HEK293 (cell line): ENCODE measurements around the gene KCTD11.

Experiments
- BCL11B ChIP-seq: fragments of 450-650 bp; formaldehyde crosslinking; IDR thresholded peaks from 2 replicates; pipeline ENCODE4 v1.5.1; 2016; ENCODE audit warnings: low read depth, missing biosample characterization, missing genetic modification characterization
- GFI1B ChIP-seq: fragments of 450-650 bp; formaldehyde crosslinking; IDR thresholded peaks from 2 replicates; pipeline ENCODE4 v1.5.1; 2016; ENCODE audit warnings: missing biosample characterization, missing genetic modification characterization
- ZNF138 ChIP-seq: fragments of 450-650 bp; formaldehyde crosslinking; IDR thresholded peaks from 2 replicates; pipeline ENCODE4 v1.5.1; 2016; ENCODE audit warnings: missing biosample characterization, missing genetic modification characterization, borderline replicate concordance
- ZNF2 ChIP-seq: fragments of 450-650 bp; formaldehyde crosslinking; IDR thresholded peaks from 2 replicates; pipeline ENCODE4 v1.5.1; 2016; ENCODE audit warnings: missing biosample characterization, missing genetic modification characterization
- ZNF211 ChIP-seq: fragments of 450-650 bp; formaldehyde crosslinking; IDR thresholded peaks from 2 replicates; pipeline ENCODE4 v1.5.1; 2016; ENCODE audit warnings: low read depth, missing biosample characterization, missing genetic modification characterization
- ZNF354C ChIP-seq: fragments of 450-650 bp; formaldehyde crosslinking; IDR thresholded peaks from 2 replicates; pipeline ENCODE4 v1.5.1; 2016; ENCODE audit warnings: missing biosample characterization, missing genetic modification characterization, low read depth, borderline replicate concordance
- ZNF416 ChIP-seq: fragments of 450-650 bp; formaldehyde crosslinking; IDR thresholded peaks from 2 replicates; pipeline ENCODE4 v1.5.1; 2016; ENCODE audit warnings: missing biosample characterization, missing genetic modification characterization
- ZNF473 ChIP-seq: fragments of 450-650 bp; formaldehyde crosslinking; IDR thresholded peaks from 2 replicates; pipeline ENCODE4 v1.5.1; 2017; ENCODE audit warnings: missing biosample characterization, missing genetic modification characterization
- ZNF621 ChIP-seq: fragments of 450-650 bp; formaldehyde crosslinking; IDR thresholded peaks from 2 replicates; pipeline ENCODE4 v1.5.1; 2017; ENCODE audit warnings: missing biosample characterization, missing genetic modification characterization
- ZNF626 ChIP-seq: fragments of 450-650 bp; sonication (Bioruptor Pico); formaldehyde crosslinking; IDR thresholded peaks from 2 replicates; pipeline ENCODE4 v1.5.1; 2018; ENCODE audit warnings: missing biosample characterization, missing genetic modification characterization, inconsistent platforms
- ZNF654 ChIP-seq: fragments of 450-650 bp; formaldehyde crosslinking; IDR thresholded peaks from 2 replicates; pipeline ENCODE4 v1.5.1; 2016; ENCODE audit warnings: low read depth, missing biosample characterization, missing genetic modification characterization
- TF ChIP-seq, protein P1 (sequence below): fragments of 450-650 bp; formaldehyde crosslinking; IDR thresholded peaks from 2 replicates; pipeline ENCODE4 v1.5.1; 2016; ENCODE audit warnings: missing biosample characterization, missing genetic modification characterization, borderline replicate concordance
- TF ChIP-seq, protein P2 (sequence below): fragments of 450-650 bp; formaldehyde crosslinking; IDR thresholded peaks from 2 replicates; pipeline ENCODE4 v1.5.1; 2017; ENCODE audit warnings: missing biosample characterization, missing genetic modification characterization
- TF ChIP-seq, protein P3 (sequence below): fragments of 450-650 bp; formaldehyde crosslinking; conservative IDR thresholded peaks from 2 replicates; pipeline ENCODE4 v1.5.1; 2016; ENCODE audit warnings: low read depth, missing biosample characterization, missing genetic modification characterization
- TF ChIP-seq, protein P4 (sequence below): fragments of 450-650 bp; formaldehyde crosslinking; IDR thresholded peaks from 2 replicates; pipeline ENCODE4 v1.5.1; 2017; ENCODE audit warnings: missing biosample characterization, missing genetic modification characterization
- TF ChIP-seq, protein P5 (sequence below): fragments of 450-650 bp; formaldehyde crosslinking; conservative IDR thresholded peaks from 2 replicates; pipeline ENCODE4 v1.5.1; 2016; ENCODE audit warnings: low read depth, missing biosample characterization, missing genetic modification characterization
- TF ChIP-seq, protein P6 (sequence below): fragments of 450-650 bp; formaldehyde crosslinking; IDR thresholded peaks from 2 replicates; pipeline ENCODE4 v1.5.1; 2017; ENCODE audit warnings: missing biosample characterization, missing genetic modification characterization

KCTD11 gene

DNA sequence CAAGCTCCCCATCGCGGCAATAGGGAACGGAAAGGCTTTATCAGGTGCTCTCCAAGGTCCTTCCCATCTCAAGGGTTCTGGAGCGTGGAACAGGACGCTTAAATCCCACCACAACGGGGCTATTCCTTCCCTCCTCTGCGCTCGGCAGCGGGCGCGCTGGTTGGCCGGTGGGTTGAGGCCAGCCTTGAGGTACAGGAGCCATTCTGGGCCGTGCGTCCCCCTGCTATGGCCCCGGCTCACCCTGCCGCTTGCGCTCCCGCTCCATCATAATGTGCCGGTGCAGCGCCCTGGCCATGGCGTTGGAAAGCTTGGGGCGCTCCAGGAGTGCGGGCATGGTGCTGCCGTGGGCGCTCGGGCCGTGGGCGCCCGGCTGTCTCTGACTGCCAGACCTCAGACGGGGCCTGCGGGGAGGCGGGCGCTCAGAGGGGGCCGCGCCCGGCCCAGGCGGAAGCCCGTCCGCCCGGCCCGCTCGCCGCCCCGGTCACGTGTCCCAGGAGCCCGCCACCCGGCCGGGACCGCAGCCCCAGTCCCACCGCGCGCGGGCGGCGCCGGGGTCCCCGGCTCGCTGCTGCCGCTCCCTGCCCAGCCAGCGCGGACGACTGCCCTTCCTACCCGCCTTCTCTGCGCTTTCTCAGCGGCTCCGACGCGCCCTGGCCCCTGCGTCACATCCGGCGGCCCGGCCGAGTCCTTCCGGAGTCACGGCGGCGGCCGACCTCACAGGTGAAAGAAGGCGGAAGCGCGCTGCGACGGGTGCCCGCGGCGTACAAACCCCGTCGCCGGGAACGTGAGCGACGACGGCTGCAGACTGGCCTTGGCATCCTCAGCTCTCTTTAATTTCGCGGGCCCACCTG lies 37.0 kb upstream of the KCTD11 start, which contains the start of gene GPS2 (continued):
- TF ChIP-seq, protein P1, sequence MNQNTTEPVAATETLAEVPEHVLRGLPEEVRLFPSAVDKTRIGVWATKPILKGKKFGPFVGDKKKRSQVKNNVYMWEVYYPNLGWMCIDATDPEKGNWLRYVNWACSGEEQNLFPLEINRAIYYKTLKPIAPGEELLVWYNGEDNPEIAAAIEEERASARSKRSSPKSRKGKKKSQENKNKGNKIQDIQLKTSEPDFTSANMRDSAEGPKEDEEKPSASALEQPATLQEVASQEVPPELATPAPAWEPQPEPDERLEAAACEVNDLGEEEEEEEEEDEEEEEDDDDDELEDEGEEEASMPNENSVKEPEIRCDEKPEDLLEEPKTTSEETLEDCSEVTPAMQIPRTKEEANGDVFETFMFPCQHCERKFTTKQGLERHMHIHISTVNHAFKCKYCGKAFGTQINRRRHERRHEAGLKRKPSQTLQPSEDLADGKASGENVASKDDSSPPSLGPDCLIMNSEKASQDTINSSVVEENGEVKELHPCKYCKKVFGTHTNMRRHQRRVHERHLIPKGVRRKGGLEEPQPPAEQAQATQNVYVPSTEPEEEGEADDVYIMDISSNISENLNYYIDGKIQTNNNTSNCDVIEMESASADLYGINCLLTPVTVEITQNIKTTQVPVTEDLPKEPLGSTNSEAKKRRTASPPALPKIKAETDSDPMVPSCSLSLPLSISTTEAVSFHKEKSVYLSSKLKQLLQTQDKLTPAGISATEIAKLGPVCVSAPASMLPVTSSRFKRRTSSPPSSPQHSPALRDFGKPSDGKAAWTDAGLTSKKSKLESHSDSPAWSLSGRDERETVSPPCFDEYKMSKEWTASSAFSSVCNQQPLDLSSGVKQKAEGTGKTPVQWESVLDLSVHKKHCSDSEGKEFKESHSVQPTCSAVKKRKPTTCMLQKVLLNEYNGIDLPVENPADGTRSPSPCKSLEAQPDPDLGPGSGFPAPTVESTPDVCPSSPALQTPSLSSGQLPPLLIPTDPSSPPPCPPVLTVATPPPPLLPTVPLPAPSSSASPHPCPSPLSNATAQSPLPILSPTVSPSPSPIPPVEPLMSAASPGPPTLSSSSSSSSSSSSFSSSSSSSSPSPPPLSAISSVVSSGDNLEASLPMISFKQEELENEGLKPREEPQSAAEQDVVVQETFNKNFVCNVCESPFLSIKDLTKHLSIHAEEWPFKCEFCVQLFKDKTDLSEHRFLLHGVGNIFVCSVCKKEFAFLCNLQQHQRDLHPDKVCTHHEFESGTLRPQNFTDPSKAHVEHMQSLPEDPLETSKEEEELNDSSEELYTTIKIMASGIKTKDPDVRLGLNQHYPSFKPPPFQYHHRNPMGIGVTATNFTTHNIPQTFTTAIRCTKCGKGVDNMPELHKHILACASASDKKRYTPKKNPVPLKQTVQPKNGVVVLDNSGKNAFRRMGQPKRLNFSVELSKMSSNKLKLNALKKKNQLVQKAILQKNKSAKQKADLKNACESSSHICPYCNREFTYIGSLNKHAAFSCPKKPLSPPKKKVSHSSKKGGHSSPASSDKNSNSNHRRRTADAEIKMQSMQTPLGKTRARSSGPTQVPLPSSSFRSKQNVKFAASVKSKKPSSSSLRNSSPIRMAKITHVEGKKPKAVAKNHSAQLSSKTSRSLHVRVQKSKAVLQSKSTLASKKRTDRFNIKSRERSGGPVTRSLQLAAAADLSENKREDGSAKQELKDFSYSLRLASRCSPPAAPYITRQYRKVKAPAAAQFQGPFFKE (tag by site-specific recombination) = no peak
- TF ChIP-seq GFI1B (tag by site-specific recombination) (no peak), ZNF654 (tag by site-specific recombination) (no peak), ZNF211 (tag by site-specific recombination) (no peak), ZNF626 (tag by site-specific recombination) (no peak), ZNF2 (tag by site-specific recombination) (no peak), ZNF354C (tag by site-specific recombination) (no peak), ZNF138 (tag by site-specific recombination) (no peak), ZNF416 (tag by site-specific recombination) (no peak), ZNF473 (tag by site-specific recombination) (no peak), BCL11B (no peak), ZNF621 (tag by site-specific recombination) (no peak)
- TF ChIP-seq, protein P2, sequence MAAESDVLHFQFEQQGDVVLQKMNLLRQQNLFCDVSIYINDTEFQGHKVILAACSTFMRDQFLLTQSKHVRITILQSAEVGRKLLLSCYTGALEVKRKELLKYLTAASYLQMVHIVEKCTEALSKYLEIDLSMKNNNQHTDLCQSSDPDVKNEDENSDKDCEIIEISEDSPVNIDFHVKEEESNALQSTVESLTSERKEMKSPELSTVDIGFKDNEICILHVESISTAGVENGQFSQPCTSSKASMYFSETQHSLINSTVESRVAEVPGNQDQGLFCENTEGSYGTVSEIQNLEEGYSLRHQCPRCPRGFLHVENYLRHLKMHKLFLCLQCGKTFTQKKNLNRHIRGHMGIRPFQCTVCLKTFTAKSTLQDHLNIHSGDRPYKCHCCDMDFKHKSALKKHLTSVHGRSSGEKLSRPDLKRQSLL (tag by site-specific recombination) = peak; percentile 96
- TF ChIP-seq, protein P3, sequence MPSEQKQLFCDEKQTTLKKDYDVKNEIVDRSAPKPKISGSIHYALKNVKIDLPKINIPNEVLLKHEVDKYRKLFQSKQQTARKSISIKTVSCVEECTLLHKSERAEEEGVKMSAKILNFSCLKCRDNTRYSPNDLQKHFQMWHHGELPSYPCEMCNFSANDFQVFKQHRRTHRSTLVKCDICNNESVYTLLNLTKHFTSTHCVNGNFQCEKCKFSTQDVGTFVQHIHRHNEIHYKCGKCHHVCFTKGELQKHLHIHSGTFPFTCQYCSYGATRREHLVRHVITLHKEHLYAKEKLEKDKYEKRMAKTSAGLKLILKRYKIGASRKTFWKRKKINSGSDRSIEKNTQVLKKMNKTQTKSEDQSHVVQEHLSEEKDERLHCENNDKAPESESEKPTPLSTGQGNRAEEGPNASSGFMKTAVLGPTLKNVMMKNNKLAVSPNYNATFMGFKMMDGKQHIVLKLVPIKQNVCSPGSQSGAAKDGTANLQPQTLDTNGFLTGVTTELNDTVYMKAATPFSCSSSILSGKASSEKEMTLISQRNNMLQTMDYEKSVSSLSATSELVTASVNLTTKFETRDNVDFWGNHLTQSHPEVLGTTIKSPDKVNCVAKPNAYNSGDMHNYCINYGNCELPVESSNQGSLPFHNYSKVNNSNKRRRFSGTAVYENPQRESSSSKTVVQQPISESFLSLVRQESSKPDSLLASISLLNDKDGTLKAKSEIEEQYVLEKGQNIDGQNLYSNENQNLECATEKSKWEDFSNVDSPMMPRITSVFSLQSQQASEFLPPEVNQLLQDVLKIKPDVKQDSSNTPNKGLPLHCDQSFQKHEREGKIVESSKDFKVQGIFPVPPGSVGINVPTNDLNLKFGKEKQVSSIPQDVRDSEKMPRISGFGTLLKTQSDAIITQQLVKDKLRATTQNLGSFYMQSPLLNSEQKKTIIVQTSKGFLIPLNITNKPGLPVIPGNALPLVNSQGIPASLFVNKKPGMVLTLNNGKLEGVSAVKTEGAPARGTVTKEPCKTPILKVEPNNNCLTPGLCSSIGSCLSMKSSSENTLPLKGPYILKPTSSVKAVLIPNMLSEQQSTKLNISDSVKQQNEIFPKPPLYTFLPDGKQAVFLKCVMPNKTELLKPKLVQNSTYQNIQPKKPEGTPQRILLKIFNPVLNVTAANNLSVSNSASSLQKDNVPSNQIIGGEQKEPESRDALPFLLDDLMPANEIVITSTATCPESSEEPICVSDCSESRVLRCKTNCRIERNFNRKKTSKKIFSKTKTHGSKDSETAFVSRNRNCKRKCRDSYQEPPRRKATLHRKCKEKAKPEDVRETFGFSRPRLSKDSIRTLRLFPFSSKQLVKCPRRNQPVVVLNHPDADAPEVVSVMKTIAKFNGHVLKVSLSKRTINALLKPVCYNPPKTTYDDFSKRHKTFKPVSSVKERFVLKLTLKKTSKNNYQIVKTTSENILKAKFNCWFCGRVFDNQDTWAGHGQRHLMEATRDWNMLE (tag by site-specific recombination) = peak; percentile 86
- TF ChIP-seq, protein P4, sequence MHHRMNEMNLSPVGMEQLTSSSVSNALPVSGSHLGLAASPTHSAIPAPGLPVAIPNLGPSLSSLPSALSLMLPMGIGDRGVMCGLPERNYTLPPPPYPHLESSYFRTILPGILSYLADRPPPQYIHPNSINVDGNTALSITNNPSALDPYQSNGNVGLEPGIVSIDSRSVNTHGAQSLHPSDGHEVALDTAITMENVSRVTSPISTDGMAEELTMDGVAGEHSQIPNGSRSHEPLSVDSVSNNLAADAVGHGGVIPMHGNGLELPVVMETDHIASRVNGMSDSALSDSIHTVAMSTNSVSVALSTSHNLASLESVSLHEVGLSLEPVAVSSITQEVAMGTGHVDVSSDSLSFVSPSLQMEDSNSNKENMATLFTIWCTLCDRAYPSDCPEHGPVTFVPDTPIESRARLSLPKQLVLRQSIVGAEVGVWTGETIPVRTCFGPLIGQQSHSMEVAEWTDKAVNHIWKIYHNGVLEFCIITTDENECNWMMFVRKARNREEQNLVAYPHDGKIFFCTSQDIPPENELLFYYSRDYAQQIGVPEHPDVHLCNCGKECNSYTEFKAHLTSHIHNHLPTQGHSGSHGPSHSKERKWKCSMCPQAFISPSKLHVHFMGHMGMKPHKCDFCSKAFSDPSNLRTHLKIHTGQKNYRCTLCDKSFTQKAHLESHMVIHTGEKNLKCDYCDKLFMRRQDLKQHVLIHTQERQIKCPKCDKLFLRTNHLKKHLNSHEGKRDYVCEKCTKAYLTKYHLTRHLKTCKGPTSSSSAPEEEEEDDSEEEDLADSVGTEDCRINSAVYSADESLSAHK (tag by site-specific recombination) = no peak
- TF ChIP-seq, protein P5, sequence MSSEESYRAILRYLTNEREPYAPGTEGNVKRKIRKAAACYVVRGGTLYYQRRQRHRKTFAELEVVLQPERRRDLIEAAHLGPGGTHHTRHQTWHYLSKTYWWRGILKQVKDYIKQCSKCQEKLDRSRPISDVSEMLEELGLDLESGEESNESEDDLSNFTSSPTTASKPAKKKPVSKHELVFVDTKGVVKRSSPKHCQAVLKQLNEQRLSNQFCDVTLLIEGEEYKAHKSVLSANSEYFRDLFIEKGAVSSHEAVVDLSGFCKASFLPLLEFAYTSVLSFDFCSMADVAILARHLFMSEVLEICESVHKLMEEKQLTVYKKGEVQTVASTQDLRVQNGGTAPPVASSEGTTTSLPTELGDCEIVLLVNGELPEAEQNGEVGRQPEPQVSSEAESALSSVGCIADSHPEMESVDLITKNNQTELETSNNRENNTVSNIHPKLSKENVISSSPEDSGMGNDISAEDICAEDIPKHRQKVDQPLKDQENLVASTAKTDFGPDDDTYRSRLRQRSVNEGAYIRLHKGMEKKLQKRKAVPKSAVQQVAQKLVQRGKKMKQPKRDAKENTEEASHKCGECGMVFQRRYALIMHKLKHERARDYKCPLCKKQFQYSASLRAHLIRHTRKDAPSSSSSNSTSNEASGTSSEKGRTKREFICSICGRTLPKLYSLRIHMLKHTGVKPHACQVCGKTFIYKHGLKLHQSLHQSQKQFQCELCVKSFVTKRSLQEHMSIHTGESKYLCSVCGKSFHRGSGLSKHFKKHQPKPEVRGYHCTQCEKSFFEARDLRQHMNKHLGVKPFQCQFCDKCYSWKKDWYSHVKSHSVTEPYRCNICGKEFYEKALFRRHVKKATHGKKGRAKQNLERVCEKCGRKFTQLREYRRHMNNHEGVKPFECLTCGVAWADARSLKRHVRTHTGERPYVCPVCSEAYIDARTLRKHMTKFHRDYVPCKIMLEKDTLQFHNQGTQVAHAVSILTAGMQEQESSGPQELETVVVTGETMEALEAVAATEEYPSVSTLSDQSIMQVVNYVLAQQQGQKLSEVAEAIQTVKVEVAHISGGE (tag by site-specific recombination) = peak; percentile 95
- TF ChIP-seq, protein P6, sequence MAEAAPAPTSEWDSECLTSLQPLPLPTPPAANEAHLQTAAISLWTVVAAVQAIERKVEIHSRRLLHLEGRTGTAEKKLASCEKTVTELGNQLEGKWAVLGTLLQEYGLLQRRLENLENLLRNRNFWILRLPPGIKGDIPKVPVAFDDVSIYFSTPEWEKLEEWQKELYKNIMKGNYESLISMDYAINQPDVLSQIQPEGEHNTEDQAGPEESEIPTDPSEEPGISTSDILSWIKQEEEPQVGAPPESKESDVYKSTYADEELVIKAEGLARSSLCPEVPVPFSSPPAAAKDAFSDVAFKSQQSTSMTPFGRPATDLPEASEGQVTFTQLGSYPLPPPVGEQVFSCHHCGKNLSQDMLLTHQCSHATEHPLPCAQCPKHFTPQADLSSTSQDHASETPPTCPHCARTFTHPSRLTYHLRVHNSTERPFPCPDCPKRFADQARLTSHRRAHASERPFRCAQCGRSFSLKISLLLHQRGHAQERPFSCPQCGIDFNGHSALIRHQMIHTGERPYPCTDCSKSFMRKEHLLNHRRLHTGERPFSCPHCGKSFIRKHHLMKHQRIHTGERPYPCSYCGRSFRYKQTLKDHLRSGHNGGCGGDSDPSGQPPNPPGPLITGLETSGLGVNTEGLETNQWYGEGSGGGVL = peak; percentile 10; the same call in 1 of the 2 replicates
